HG03378 (cell line): ENCODE data around the gene ST3GAL5.

ENCODE experiments used
- ATAC-seq: cut with Tn5 transposase; IDR thresholded peaks from one replicate; pipeline ENCODE4 v1.9.1; 2021; ENCODE audit warnings: mild to moderate bottlenecking, moderate library complexity; ENCODE audit not compliant: unreplicated experiment

The ST3GAL5 gene

DNA sequence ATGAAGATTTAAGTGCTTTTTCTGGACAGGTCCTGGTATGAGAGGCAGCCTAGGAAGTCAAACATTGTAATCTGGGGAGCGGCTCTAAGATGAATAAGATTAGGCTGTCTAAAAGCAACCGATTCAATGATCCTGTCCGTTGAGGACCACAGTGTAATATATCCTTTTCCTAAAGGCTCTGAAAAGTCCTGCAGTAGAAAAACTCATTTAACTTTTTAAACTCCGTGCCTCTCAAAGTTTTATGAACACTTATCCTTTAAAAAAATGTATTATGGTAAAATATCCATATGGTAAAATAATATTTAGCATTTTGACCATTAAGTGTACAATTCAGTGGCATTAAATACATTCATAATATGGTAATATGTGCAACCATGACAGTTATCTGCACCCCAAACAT is 95.2 kb downstream of the ST3GAL5 start:
- no peak for ATAC-seq

DNA sequence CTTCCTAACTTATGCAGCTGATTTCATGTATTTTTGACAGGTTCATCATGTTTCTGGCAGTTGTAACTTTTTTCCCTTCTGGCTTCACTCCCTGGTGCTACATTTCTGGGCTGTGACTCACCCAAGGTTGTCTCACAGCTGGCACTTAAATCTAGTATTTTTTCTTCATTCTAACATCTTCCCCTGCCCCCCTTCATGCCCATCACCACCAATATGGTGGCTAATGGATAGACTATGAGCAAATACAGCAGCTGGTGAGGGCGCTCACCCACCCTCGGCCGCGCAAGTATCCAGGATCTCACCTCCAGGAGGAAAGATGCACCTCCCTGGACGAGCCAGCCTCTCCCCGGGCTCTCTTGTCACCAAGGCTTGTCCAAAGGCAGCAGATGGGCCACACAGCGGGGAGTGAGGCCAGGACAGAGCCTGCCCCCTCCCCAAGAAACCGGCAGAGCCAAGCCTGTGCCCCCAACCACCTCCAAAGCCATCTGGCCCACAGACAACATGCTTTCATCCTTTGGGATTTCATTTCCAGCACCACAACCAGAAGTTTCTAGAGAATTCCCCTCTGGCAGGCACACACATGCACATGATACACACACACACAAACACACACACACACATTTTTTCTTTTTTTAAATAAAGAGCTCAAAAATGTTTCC is 95.9 kb downstream of the ST3GAL5 start:
- ATAC-seq: no peak

- no peak for ATAC-seq
Measured at GRCh38 chr2:85791704-85792565, 96.9 kb downstream of the ST3GAL5 start.

DNA sequence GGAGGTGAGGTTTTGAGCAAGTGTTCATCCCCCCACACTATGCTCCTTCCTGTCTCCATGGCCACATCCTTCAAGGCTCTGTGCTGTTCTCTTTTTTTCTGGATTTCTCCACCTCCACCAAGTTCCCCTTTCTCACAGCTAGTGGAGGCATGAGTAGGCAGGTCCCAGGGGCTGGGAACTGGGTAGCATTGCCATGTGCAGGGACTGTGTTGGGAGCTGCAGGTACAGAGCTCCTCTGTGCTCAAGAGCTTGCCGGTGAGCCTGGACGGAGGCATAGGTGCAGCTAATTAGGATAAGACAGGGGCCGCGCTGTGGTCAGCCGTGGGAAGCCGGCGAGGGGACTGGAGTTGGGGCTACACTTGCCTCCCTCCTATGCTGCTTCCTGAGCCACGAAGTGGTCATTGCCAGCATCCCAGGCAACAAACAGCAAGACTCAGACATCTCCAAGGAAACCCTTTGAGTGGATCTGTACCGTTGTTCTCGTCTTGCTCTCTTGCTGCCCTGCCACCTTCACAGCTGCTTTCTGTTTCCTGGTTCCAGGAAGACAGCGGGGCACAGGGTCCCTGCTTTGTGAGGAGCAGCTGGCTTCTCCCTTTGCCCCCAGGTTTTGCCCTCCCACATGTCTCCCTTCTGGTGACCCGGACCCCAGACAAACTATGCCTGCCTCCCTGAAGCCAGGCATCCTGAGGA is 98.1 kb downstream of the ST3GAL5 start:
- ATAC-seq: no peak

GRCh38 chr2:85790032-85790431 is 98.8 kb downstream of the ST3GAL5 start:
- no peak for ATAC-seq

DNA sequence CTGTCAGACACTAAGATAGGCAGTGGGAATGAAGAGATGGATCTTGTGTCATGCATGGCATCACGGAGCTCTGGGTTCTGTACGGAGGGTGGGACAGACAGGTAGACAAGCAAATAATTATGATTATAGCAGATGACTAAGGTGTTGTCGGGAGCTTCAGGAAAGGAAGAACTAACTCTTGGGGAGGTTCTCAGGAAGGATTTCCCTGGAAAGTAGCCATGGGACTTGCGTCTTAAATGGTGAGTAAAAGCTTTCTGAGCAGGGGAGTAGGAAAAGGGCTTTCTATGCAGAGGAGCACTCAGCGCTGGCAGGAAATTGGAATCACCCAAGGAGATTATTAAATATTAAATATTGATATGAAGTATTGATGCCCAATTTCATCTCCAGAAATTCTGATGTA is 99.5 kb downstream of the ST3GAL5 start:
- no peak for ATAC-seq

DNA sequence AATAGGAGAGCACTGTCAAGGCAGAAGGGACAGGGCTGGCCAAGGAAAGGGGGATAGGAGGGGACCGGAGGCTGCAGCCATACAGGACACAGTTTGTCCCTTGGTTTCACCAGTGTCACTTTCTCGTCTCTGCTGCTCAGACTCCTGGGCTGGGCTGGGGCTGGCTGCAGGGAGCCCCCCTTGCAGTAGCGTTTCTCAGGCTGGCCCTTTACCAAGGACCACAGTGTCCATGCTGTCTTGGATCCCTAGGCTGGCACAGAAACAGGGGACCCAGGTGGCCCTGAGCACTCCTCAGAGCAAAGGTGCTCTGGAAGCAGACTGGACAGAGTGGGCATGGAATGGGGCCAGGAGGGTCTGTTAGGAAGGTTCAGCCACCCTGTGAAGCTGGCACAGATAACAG is 100.2 kb downstream of the ST3GAL5 start:
- ATAC-seq: no peak

- no peak for ATAC-seq
Measured at GRCh38 chr2:85787981-85788340, 100.8 kb downstream of the ST3GAL5 start.

DNA sequence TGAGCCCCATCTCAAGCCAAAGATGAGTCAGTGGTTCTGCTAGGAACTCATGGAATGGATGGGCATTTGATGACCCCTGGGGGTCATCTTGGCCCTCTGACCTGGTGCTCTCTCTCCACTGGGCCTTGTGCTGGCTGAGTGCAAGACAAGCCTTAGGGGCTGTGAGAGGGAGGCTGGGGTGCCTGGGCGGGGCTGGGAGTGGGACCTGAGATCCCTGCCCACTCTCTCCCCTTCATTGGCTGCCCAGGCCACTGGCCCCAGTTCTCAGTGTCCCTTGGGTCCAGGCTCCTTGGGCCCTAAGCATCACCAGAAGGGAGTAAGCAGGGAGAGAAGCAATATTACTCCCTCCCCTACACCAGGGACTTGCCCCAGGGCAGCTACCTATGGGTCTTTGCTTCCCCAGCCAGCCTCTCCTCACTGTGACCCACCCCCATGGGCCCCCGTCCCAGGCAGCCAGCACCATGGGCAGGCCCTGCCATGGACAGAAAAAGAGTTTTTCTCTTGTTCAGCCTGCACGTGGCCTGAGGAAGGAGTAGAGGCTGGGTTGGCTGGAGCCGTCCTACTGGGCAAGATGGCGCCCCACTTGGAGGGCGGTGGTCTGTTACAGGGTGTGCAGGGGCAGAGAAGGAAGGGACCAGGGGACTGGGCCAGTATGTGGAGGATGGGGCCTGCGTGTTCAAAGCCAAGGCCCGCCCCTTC is 101.4 kb downstream of the ST3GAL5 start:
- no peak for ATAC-seq
